SU-DHL-6 (cell line): Measurements from ENCODE around the gene LY6G6C.

Experiments
- H2AFZ ChIP-seq: fragments of 200-600 bp; sonication (generic); 2 replicates; pipeline ENCODE4 v1.6.1; 2014; ENCODE audit warnings: low read depth, mild to moderate bottlenecking, moderate library complexity, mixed read lengths, antibody characterized with exemption, low read length; ENCODE audit not compliant: severe bottlenecking
- H3F3A ChIP-seq: fragments of 200-600 bp; shearing (Covaris generic); 2 replicates; pipeline ENCODE4 v1.6.0; 2016; ENCODE audit warnings: antibody characterized with exemption, mild to moderate bottlenecking; ENCODE audit not compliant: insufficient read depth
- H3K27ac ChIP-seq: fragments of 200-600 bp; sonication (generic); 2 replicates; pipeline ENCODE4 v1.5.1; 2016; ENCODE audit warnings: low read depth, mild to moderate bottlenecking, low read length, moderate library complexity, mixed read lengths
- H3K27me3 ChIP-seq: fragments of 200-600 bp; sonication (generic), shearing (Covaris generic); 2 replicates; pipeline ENCODE4 v1.6.0; 2014; ENCODE audit warnings: mild to moderate bottlenecking, low read length
- H3K36me3 ChIP-seq: fragments of 200-600 bp; sonication (generic); 2 replicates; pipeline ENCODE4 v1.6.1; 2014; ENCODE audit warnings: mild to moderate bottlenecking, low read length, mixed read lengths
- H3K4me2 ChIP-seq: fragments of 300-600, 200-600 bp; shearing (Covaris generic), sonication (generic); 2 replicates; pipeline ENCODE4 v1.6.0; 2014; ENCODE audit warnings: low read length, low read depth, mild to moderate bottlenecking; ENCODE audit not compliant: poor library complexity, severe bottlenecking
- H3K4me3 ChIP-seq: fragments of 200-600 bp; sonication (generic); 2 replicates; pipeline ENCODE4 v1.5.1; 2014; ENCODE audit warnings: antibody characterized with exemption, low read length, mild to moderate bottlenecking, mixed read lengths; ENCODE audit not compliant: insufficient read depth, poor library complexity, severe bottlenecking
- H3K79me2 ChIP-seq: fragments of 200-600 bp; sonication (generic); 2 replicates; pipeline ENCODE4 v1.6.1; 2014; ENCODE audit warnings: mild to moderate bottlenecking, low read length, moderate library complexity; ENCODE audit not compliant: insufficient read depth
- H3K9ac ChIP-seq: fragments of 200-600 bp; sonication (generic); 2 replicates; pipeline ENCODE4 v1.7.0; 2014; ENCODE audit warnings: mild to moderate bottlenecking, low read length
- H3K9me2 ChIP-seq: fragments of 200-600 bp; sonication (generic); replicated peaks from 2 replicates; pipeline ENCODE4 v1.6.1; 2014; ENCODE audit warnings: low read length; ENCODE audit not compliant: insufficient read depth
- H3K9me3 ChIP-seq: fragments of 200-600 bp; sonication (generic); 2 replicates; pipeline ENCODE4 v1.6.1; 2014; ENCODE audit warnings: low read length, mixed read lengths; ENCODE audit not compliant: insufficient read depth
- H4K20me1 ChIP-seq: fragments of 200-600 bp; sonication (generic); 2 replicates; pipeline ENCODE4 v1.6.1; 2014; ENCODE audit warnings: low read depth, mild to moderate bottlenecking, antibody characterized with exemption, low read length, moderate library complexity, mixed read lengths
- CTCF ChIP-seq: fragments of 200-600 bp; sonication (generic); IDR thresholded peaks from one replicate; pipeline ENCODE4 v1.5.1; 2017; ENCODE audit warnings: antibody characterized with exemption, mild to moderate bottlenecking, low read length, moderate library complexity; ENCODE audit not compliant: insufficient read depth, poor library complexity, severe bottlenecking
- EZH2phosphoT487 ChIP-seq: fragments of 200-600 bp; sonication (generic), shearing (Covaris generic); conservative IDR thresholded peaks from 2 replicates; pipeline ENCODE4 v1.6.1; 2018; ENCODE audit warnings: mild to moderate bottlenecking, antibody characterized with exemption, low read length, moderate library complexity, mixed read lengths

The LY6G6C gene

GRCh38 chr6:31706599-31706998, 14.9 kb downstream of the LY6G6C start, which contains the start of gene LY6G6F:
TSS of gene LY6G6F (plus strand) at chr6:31706866. CDS start at chr6:31706907, 41 bp downstream.
- H3K9ac ChIP-seq: no peak within 1 kb of the TSS
- no peaks in the 10 kb centered on the region for H3K36me3 ChIP-seq
- H3K27me3 ChIP-seq: no peaks in the 10 kb centered on the region
- no peaks in the 10 kb centered on the region for H3K9me2 ChIP-seq
- H3K27ac ChIP-seq: no peak within 1 kb of the TSS
- no peak within 1 kb of the TSS for H3K4me3 ChIP-seq
- H2AFZ ChIP-seq: no peak within 1 kb of the TSS
- H3K79me2 ChIP-seq: peaks cover 13% of the 10 kb centered on the region
- TF ChIP-seq EZH2phosphoT487 (no peak), CTCF (no peak)
- peaks cover 6% of the 10 kb centered on the region for H3F3A ChIP-seq
- H4K20me1 ChIP-seq: no peaks in the 10 kb centered on the region
- no peaks in the 10 kb centered on the region for H3K9me3 ChIP-seq
- H3K4me2 ChIP-seq: no peak within 1 kb of the TSS

GRCh38 chr6:31705931-31706330, 15.6 kb downstream of the LY6G6C start:
- Histone ChIP-seq H4K20me1 (no peaks in the 10 kb centered on the region), H2AFZ (no peak overlapping the region), H3K27ac (no peak overlapping the region), H3K4me2 (no peak overlapping the region), H3K36me3 (no peaks in the 10 kb centered on the region), H3K4me3 (no peak overlapping the region), H3K9me3 (no peaks in the 10 kb centered on the region), H3K9me2 (no peaks in the 10 kb centered on the region), H3K9ac (no peak overlapping the region), H3K27me3 (no peaks in the 10 kb centered on the region), H3F3A (peaks cover 6% of the 10 kb centered on the region), H3K79me2 (peaks cover 20% of the 10 kb centered on the region)
- no peak for TF ChIP-seq CTCF
- TF ChIP-seq EZH2phosphoT487: no peak

- TF ChIP-seq EZH2phosphoT487 (no peak), CTCF (no peak)
- peak within 1 kb of the TSS; percentile 71 for H2AFZ ChIP-seq
- peak within 1 kb of the TSS; percentile 82 for H3K4me3 ChIP-seq
- peaks cover 7% of the 10 kb centered on the region for H3F3A ChIP-seq
- H3K9ac ChIP-seq: peak within 1 kb of the TSS; percentile 80
- H3K27ac ChIP-seq: peak within 1 kb of the TSS; percentile 75
- H4K20me1 ChIP-seq: no peaks in the 10 kb centered on the region
- H3K27me3 ChIP-seq: no peaks in the 10 kb centered on the region
- peak within 1 kb of the TSS; percentile 84 for H3K4me2 ChIP-seq
- no peaks in the 10 kb centered on the region for H3K9me2 ChIP-seq
- H3K9me3 ChIP-seq: no peaks in the 10 kb centered on the region
- 0 out of 2 replicates have a peak, but pooled peaks cover 2% of the 10 kb centered on the region for H3K36me3 ChIP-seq
- H3K79me2 ChIP-seq: peaks cover 26% of the 10 kb centered on the region
These were observed 18.5 kb downstream of the LY6G6C start, which contains the start of gene ABHD16A for GRCh38 chr6:31702819-31703716. TSS of gene ABHD16A (minus strand) at chr6:31703324. CDS start at chr6:31703281, 43 bp downstream.
